Activated CD8-positive, alpha-beta T cell treated with anti-CD3 and anti-CD28 coated beads for 36 hours (primary cell): ENCODE results near the gene GET4. TPM values are rescaled to one million over a fixed set of nuclear protein-coding genes. Genes with fewer than 3 reads are reported as not detected.
"Not testable (repeated sequence)": the region's sequence is repeated elsewhere in the genome, so short reads cannot be mapped to it uniquely, and the experiment has no call there.

Source experiments
- ATAC-seq: fragments of 200-7000 bp; cut with Tn5 transposase; one replicate; pipeline ENCODE4 v1.10.0; 2021; ENCODE audit warnings: mild to moderate bottlenecking, moderate library complexity
- CTCF ChIA-PET: fragments of 350-600 bp; sonication (Branson Sonifier 250); formaldehyde crosslinking; loops from one replicate; lab custom pipeline; 2021; ENCODE audit warnings: antibody characterized with exemption; lab: Charles Lee
- POLR2A ChIA-PET: fragments of 350-600 bp; sonication (Branson Sonifier 250); formaldehyde crosslinking; loops from one replicate; lab custom pipeline; 2021; ENCODE audit warnings: antibody characterized with exemption; lab: Charles Lee
- DNase-seq: peaks from one replicate; pipeline ENCODE4 v3.0.0-alpha.2; 2020
- H3K27ac Mint-ChIP-seq: one replicate; pipeline ENCODE4 v1.8.0; 2021; ENCODE audit warnings: mild to moderate bottlenecking, mixed read lengths
- H3K27me3 Mint-ChIP-seq: one replicate; pipeline ENCODE4 v1.8.0; 2021; ENCODE audit warnings: mixed read lengths
- H3K36me3 Mint-ChIP-seq: one replicate; pipeline ENCODE4 v1.8.0; 2021; ENCODE audit warnings: low read depth, mixed read lengths
- H3K4me1 Mint-ChIP-seq: one replicate; pipeline ENCODE4 v1.8.0; 2021; ENCODE audit warnings: low read depth, mixed read lengths
- H3K4me3 Mint-ChIP-seq: one replicate; pipeline ENCODE4 v1.8.0; 2021; ENCODE audit warnings: mild to moderate bottlenecking, moderate library complexity, mixed read lengths
- H3K9me3 Mint-ChIP-seq: one replicate; pipeline ENCODE4 v1.8.0; 2021; ENCODE audit warnings: mixed read lengths
- CTCF ChIP-seq: fragments of 200-600 bp; IDR thresholded peaks from one replicate; pipeline ENCODE4 v1.8.0; 2022; ENCODE audit warnings: antibody characterized with exemption, mild to moderate bottlenecking
- intact Hi-C: fragments of 100-400 bp; cut with micrococcal nuclease; formaldehyde crosslinking; loops from one replicate; pipeline ENCODE4 v1.10.0; 2022
- total RNA-seq, 2 experiments: library from RNA; stranded (reverse); gene quantifications; one replicate each; pipeline ENCODE4 v1.2.3, GENCODE V29; 2021

GET4 gene
- total RNA-seq, 2 experiments from 2014 or later, result 20.6 to 31.9 TPM

DNA sequence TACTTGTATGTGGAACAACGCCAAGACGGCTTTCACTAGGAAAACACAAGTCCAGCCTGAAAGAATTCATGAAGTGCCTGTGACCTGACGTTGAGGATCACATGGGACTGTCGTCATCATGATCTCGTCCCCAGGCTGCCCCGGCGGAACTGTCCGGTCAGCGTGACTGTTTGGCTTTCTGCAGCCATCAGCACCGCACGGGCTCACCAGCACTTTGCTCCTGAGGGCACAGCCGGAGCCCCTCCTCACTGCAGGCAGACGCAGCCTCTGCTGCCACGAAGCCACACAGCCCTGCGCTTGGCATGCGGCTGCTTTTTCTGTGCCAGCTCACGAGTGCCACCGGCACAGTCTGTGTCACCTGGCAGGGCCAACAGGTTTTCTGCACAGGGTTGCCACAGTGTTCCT, 9.4 kb upstream of the GET4 start:
- Mint-ChIP-seq H3K27ac (no peak overlapping the region), H3K36me3 (peaks cover 26% of the 10 kb centered on the region), H3K9me3 (no peaks in the 10 kb centered on the region), H3K27me3 (no peaks in the 10 kb centered on the region), H3K4me1 (peaks cover 8% of the 10 kb centered on the region), H3K4me3 (no peak overlapping the region)
- ATAC-seq, result no peak
- CTCF ChIA-PET, result no interaction called here
- POLR2A ChIA-PET, result interaction anchor here (0.7 kb wide), 1 partner anchor 369 kb away, joined by 3 read pairs; no protein-coding TSS in a partner anchor
- intact Hi-C loops, result no loop called here
- no peak for DNase-seq
- TF ChIP-seq CTCF, result no peak

DNA sequence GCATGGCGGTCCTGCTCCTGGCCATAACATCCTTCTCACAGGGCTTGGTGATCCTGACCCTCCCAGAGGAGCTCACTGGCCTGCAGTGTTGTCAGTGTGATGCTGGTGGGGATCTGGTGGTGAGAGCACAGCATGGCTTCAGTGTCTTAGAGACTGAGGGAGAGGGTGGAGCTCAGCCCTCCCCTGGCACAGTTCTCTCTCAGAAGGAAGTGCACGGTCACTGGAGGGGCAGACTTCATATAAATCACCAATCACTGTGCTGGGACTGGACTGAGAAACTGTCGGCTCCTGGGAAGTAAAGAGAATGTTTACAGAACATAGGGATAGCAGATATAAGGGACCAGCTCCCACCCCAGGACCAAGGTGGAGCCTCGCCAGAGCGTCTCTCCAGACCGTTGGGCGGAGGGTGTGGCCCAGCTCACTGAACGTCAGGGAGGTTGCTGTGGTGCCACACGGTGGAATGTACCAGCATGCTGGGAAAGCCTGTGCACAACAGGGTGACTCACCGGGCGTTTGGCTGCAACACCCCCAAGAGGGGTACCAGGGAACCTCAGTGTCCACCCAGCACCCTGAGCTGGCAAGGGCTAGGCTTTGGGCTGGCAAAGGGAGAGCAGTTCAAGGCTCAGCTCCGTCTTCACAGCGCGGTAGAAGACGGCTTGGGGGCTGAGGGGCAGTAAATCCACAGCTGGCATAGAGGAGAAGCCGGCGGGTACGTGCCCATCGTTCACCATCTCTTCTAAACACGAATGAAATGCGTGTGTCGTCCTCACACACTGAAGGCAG, 8.8 kb upstream of the GET4 start:
- no peak for DNase-seq
- ChIA-PET CTCF (no interaction called here), POLR2A (interaction anchor here (0.7 to 1.1 kb wide), 2 partner anchors 8 to 369 kb away, joined by 3 read pairs; no protein-coding TSS in a partner anchor)
- Mint-ChIP-seq H3K36me3 (peaks cover 27% of the 10 kb centered on the region), H3K9me3 (no peaks in the 10 kb centered on the region), H3K4me1 (peaks cover 8% of the 10 kb centered on the region), H3K27me3 (no peaks in the 10 kb centered on the region), H3K27ac (no peak overlapping the region), H3K4me3 (no peak overlapping the region)
- intact Hi-C loops, result no loop called here
- no peak for TF ChIP-seq CTCF
- no peak for ATAC-seq

DNA sequence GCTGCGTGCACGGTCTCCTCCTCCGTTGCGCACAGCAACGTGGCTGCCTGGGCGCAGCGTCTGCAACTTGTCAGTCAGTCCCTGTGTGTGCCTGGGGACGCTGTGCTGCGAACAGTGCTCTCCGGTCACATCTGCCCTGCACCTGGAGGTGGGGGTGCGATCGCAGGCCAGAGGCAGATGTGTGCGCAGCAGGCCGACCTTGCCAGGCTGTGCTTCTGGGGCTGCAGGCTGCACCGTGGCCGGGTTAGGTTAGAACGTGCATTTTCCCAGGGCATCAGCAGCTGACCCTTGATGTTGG, 8.2 kb upstream of the GET4 start:
- intact Hi-C loops, result no loop called here
- Mint-ChIP-seq H3K4me3 (no peak overlapping the region), H3K9me3 (no peaks in the 10 kb centered on the region), H3K27me3 (no peaks in the 10 kb centered on the region), H3K27ac (no peak overlapping the region), H3K4me1 (peaks cover 10% of the 10 kb centered on the region), H3K36me3 (peaks cover 30% of the 10 kb centered on the region)
- DNase-seq (no peak), ATAC-seq (no peak)
- ChIA-PET POLR2A (interaction anchor here (1.1 kb wide), 1 partner anchor 8 kb away, joined by 3 read pairs; no protein-coding TSS in a partner anchor), CTCF (no interaction called here)
- no peak for TF ChIP-seq CTCF

GRCh38 chr7:869348-869747, 7.0 kb upstream of the GET4 start:
- peaks cover 21% of the 10 kb centered on the region for H3K4me1 Mint-ChIP-seq
- H3K4me3 Mint-ChIP-seq, result no peak overlapping the region
- DNase-seq (no peak), ATAC-seq (no peak)
- H3K36me3 Mint-ChIP-seq, result peaks cover 40% of the 10 kb centered on the region
- no peak for TF ChIP-seq CTCF
- CTCF ChIA-PET, result interaction anchor here (1.2 kb wide), 2 partner anchors 10 to 83 kb away, joined by 3 to 4 read pairs; no protein-coding TSS in a partner anchor
- no peaks in the 10 kb centered on the region for H3K27me3 Mint-ChIP-seq
- POLR2A ChIA-PET, result no interaction called here
- H3K27ac Mint-ChIP-seq, result peak overlapping the region; percentile 39
- no peaks in the 10 kb centered on the region for H3K9me3 Mint-ChIP-seq
- intact Hi-C loops, result no loop called here

DNA sequence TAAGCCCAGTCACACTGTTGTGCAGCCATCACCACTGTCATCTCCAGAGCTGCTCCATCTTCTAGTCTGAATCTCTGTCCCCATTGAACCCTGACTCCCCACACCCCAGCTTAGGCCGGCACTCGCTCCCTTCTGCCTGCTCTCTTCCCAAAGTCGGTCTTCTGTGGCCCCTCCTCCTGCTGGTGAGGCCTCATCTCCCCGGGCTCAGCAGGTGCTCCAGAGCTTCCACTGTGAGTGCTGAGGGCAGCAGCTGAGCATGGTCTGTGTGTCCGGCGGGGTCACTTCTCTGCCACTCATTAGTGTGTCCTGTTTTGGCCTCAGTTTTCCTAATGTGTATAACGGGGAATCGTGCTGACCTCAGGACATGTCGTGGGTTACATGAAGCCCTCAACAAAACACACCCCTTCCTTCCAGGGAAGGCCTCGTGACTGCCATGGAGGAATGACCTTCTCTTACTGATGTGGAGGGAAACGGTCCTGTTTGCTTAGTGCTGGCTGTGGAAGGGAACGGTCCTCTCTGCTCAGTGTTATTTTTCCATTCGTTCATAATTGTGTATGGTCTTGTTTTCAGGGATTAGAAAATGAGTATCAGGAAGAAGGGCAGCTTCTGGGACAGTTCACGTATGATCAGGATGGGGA, 4.3 kb upstream of the GET4 start:
- H3K4me3 Mint-ChIP-seq, result no peak overlapping the region
- no peak for DNase-seq
- intact Hi-C loops, result loop anchor here (5.0 kb wide), 1 partner anchor 550 kb away; no protein-coding TSS in a partner anchor
- ATAC-seq, result no peak
- no peaks in the 10 kb centered on the region for H3K9me3 Mint-ChIP-seq
- CTCF ChIA-PET, result interaction anchor here (0.8 to 3.4 kb wide), 8 partner anchors 18 to 542 kb away, joined by 3 to 65 read pairs (median 5); partner anchors contain the start of gene SUN1
- TF ChIP-seq CTCF, result no peak
- peaks cover 32% of the 10 kb centered on the region for H3K36me3 Mint-ChIP-seq
- H3K27me3 Mint-ChIP-seq, result no peaks in the 10 kb centered on the region
- H3K27ac Mint-ChIP-seq, result peak overlapping the region; percentile 51
- H3K4me1 Mint-ChIP-seq, result peaks cover 23% of the 10 kb centered on the region
- POLR2A ChIA-PET, result interaction anchor here (1.2 to 1.9 kb wide), 2 partner anchors 54 to 144 kb away, joined by 3 to 6 read pairs; no protein-coding TSS in a partner anchor

DNA sequence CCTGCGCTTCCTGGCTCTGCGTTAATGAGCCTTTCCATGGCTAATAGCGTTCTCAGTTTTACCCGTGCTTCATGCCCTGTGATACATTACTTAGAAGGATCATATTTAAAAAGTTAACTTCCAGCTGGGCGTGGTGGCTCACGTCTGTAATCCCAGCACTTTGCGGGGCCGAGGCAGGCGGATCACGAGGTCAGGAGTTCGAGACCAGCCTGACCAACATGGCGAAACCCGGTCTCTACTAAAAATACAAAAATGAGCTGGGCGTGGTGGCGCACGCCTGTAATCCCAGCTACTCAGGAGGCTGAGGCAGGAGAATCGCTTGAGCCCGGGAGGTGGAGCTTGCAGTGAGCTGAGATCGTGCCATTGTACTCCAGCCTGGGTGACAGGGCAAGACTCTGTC, 3.7 kb upstream of the GET4 start:
- not testable (repeated sequence) for H3K27ac Mint-ChIP-seq, H3K9me3 Mint-ChIP-seq, ATAC-seq, DNase-seq, H3K27me3 Mint-ChIP-seq, H3K4me3 Mint-ChIP-seq
- H3K36me3 Mint-ChIP-seq, result peaks cover 27% of the 10 kb centered on the region
- ChIA-PET CTCF (interaction anchor here (0.7 to 3.4 kb wide), 21 partner anchors 9 to 551 kb away, joined by 3 to 65 read pairs (median 4); partner anchors contain the start of gene SUN1), POLR2A (interaction anchor here (1.2 to 1.9 kb wide), 2 partner anchors 55 to 145 kb away, joined by 3 to 6 read pairs; no protein-coding TSS in a partner anchor)
- peaks cover 23% of the 10 kb centered on the region for H3K4me1 Mint-ChIP-seq
- intact Hi-C loops, result loop anchor here (1.0 to 5.0 kb wide), 2 partner anchors 86 to 550 kb away; no protein-coding TSS in a partner anchor
